PFSK-1 (cell line): ENCODE results near the gene EXOC4.

ENCODE experiments used
- FOXP2 ChIP-seq: optimal IDR thresholded peaks from 2 replicates; pipeline ENCODE3; 2011; ENCODE audit warnings: borderline replicate concordance, control low read depth, inconsistent platforms; ENCODE audit not compliant: insufficient read depth; ENCODE audit errors: extremely low read length, extremely low read depth
- POLR2AphosphoS5 ChIP-seq: IDR thresholded peaks from 2 replicates; pipeline ENCODE4 v1.6.1; 2012; ENCODE audit warnings: low read depth, mild to moderate bottlenecking, control low read depth, low read length, moderate library complexity
- SIN3A ChIP-seq: IDR thresholded peaks from 2 replicates; pipeline ENCODE4 v1.6.1; 2012; ENCODE audit warnings: mild to moderate bottlenecking, low read length, moderate library complexity, borderline replicate concordance; ENCODE audit not compliant: insufficient read depth
- TAF1 ChIP-seq: IDR thresholded peaks from 2 replicates; pipeline ENCODE4 v1.6.1; 2012; ENCODE audit warnings: low read length, control low read depth, borderline replicate concordance; ENCODE audit not compliant: insufficient read depth
- TF ChIP-seq, protein P1 (sequence below), 2 experiments: IDR thresholded peaks; 2 replicates each; pipeline versions ENCODE4 v1.6.1 to v1.8.0; 2011 to 2012; ENCODE audit warnings: low read depth in 2 of 2, low read length in 2 of 2, control low read depth in 1 of 2, inconsistent platforms in 1 of 2, mild to moderate bottlenecking in 1 of 2, moderate library complexity in 1 of 2; ENCODE audit not compliant: insufficient read depth in 1 of 2

EXOC4 gene

DNA sequence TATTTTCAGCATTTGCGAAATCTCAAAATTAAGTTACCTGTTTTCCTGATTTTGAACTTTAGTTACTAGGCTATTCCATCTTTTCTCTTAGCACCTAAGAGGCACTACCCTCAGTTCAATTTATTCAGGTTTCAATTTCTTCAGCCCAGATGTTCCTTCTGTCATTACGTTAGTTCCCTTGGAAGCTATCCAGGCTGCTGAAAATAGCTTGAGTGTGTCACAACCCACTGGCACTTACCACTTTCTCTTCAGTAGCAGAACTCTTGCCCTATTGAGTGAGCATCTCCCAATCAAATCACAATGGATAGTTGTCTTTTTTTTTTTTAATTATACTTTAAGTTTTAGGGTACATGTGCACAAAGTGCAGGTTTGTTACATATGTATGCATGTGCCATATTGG is 541.6 kb downstream of the EXOC4 start:
- TF ChIP-seq, protein P1, sequence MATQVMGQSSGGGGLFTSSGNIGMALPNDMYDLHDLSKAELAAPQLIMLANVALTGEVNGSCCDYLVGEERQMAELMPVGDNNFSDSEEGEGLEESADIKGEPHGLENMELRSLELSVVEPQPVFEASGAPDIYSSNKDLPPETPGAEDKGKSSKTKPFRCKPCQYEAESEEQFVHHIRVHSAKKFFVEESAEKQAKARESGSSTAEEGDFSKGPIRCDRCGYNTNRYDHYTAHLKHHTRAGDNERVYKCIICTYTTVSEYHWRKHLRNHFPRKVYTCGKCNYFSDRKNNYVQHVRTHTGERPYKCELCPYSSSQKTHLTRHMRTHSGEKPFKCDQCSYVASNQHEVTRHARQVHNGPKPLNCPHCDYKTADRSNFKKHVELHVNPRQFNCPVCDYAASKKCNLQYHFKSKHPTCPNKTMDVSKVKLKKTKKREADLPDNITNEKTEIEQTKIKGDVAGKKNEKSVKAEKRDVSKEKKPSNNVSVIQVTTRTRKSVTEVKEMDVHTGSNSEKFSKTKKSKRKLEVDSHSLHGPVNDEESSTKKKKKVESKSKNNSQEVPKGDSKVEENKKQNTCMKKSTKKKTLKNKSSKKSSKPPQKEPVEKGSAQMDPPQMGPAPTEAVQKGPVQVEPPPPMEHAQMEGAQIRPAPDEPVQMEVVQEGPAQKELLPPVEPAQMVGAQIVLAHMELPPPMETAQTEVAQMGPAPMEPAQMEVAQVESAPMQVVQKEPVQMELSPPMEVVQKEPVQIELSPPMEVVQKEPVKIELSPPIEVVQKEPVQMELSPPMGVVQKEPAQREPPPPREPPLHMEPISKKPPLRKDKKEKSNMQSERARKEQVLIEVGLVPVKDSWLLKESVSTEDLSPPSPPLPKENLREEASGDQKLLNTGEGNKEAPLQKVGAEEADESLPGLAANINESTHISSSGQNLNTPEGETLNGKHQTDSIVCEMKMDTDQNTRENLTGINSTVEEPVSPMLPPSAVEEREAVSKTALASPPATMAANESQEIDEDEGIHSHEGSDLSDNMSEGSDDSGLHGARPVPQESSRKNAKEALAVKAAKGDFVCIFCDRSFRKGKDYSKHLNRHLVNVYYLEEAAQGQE (IDR thresholded peaks at IDR 0.05; ENCODE audit: insufficient read depth in 1 of 2, low read depth in 2 of 2, low read length in 2 of 2): no peak
- TF ChIP-seq POLR2AphosphoS5 (no peak), TAF1 (no peak), SIN3A (no peak), FOXP2 (no peak)

DNA sequence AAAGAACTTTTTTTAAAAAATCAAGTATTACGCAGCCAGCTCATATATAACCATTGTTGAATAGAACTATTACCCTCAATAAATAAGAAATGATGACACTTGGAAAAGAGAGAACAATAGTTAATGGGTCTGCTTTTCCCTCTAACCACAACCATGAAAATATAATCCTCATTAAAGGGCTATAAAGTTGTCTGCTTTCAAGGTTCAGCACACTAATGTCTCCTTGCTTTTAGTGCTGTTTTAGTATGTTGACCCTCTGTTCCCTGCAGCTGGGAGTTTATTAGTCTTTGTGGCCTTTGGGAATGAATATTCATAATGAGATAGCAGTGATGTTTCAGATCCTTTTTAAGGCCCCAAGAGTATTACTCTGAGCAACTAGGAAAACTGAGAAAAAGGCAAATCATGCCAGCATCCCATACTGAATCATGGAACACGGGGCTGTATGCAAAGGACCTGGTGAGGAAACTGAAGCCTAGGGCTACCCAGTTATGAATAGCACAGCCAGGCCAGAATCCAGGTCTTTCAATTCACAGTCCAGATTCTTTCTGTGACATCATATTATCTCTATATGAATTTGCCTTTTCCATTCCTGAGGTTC is 542.3 kb downstream of the EXOC4 start:
- no peak for TF ChIP-seq FOXP2
- no peak for TF ChIP-seq POLR2AphosphoS5
- no peak for TF ChIP-seq TAF1
- no peak for TF ChIP-seq SIN3A
- TF ChIP-seq, protein P1 (IDR thresholded peaks at IDR 0.05; ENCODE audit: insufficient read depth in 1 of 2, low read depth in 2 of 2, low read length in 2 of 2): no peak

GRCh38 chr7:133796782-133797745 is 544.2 kb downstream of the EXOC4 start:
- no peak for TF ChIP-seq FOXP2
- no peak for TF ChIP-seq TAF1
- no peak for TF ChIP-seq SIN3A
- TF ChIP-seq POLR2AphosphoS5: no peak
- TF ChIP-seq, protein P1 (IDR thresholded peaks at IDR 0.05; ENCODE audit: insufficient read depth in 1 of 2, low read depth in 2 of 2, low read length in 2 of 2): no peak

DNA sequence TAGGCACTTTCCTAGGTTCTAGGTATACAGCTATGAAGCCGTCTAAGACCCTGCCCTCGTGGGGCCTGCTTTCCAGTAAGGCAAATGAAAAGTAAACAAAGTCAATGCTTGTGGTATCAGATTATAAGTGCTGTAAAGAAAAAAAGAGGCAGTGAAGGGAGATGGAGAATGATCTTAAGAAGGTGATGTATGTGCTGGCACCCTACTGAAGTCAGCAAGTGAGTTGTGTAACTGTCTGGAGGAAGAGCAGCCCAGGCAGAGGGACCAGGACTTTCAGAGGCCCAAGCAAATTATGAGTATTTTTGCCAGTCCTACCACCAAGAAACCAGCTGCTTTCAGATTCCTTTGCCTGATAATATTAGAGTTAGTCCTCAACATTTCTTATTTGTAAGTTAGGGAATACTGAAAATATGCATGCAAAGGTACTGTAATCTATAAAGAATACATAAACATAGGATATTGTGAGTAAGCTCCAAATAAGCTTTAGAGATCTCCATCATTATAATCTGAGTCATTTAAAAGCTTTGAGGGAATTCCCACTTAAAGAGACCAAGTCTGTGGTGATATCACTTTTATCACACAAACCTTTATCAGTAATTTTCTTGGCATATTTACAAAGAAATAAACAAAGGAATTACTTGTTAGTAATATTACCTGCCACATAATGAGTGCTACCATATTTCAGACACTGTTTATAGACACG is 545.1 kb downstream of the EXOC4 start:
- TF ChIP-seq SIN3A: no peak
- no peak for TF ChIP-seq TAF1
- no peak for TF ChIP-seq POLR2AphosphoS5
- no peak for TF ChIP-seq FOXP2
- TF ChIP-seq, protein P1 (IDR thresholded peaks at IDR 0.05; ENCODE audit: insufficient read depth in 1 of 2, low read depth in 2 of 2, low read length in 2 of 2): no peak
